Ureter (tissue), 1 donor: ENCODE results near the gene KSR1. TPM values are rescaled to one million over a fixed set of nuclear protein-coding genes. Genes with fewer than 3 reads are reported as not detected.

Experiments
- DNase-seq: peaks from one replicate; pipeline ENCODE4 v3.0.0-alpha.2; 2020; ENCODE audit warnings: low spot score
- total RNA-seq: library from RNA; stranded (reverse); gene quantifications from one replicate; pipeline ENCODE4 v1.2.4, GENCODE V29; 2023
- donor health status: DM: yes; HTN: yes; CAD: no.

KSR1 gene
- total RNA-seq, 1 donor from 2014 or later: 61.9 TPM

GRCh38 chr17:27473748-27474609, 17.7 kb downstream of the KSR1 start:
- DNase-seq: no peak

- no peak for DNase-seq
These were observed 18.9 kb downstream of the KSR1 start for GRCh38 chr17:27475070-27475673.

- no peak for DNase-seq
These were observed 20.0 kb downstream of the KSR1 start for GRCh38 chr17:27475981-27476895.

- no peak for DNase-seq
These were observed 21.0 kb downstream of the KSR1 start for GRCh38 chr17:27477050-27477888.

- DNase-seq: no peak
These were observed 21.9 kb downstream of the KSR1 start for GRCh38 chr17:27477971-27478684.

GRCh38 chr17:27478901-27479538, 22.8 kb downstream of the KSR1 start:
- no peak for DNase-seq

- DNase-seq: no peak
These were observed 23.6 kb downstream of the KSR1 start for GRCh38 chr17:27479838-27480237.

- no peak for DNase-seq
These were observed 24.5 kb downstream of the KSR1 start for GRCh38 chr17:27480699-27481098.

GRCh38 chr17:27481327-27481726, 25.1 kb downstream of the KSR1 start:
- no peak for DNase-seq

- no peak for DNase-seq
These were observed 28.9 kb downstream of the KSR1 start for GRCh38 chr17:27485125-27485524.

- no peak for DNase-seq
These were observed 29.7 kb downstream of the KSR1 start for GRCh38 chr17:27485716-27486495.

- no peak for DNase-seq
These were observed 30.5 kb downstream of the KSR1 start for GRCh38 chr17:27486741-27487140.

- no peak for DNase-seq
These were observed 32.0 kb downstream of the KSR1 start for GRCh38 chr17:27488231-27488630.

- DNase-seq: peak; percentile 73
These were observed 32.9 kb downstream of the KSR1 start for GRCh38 chr17:27489045-27489715.

GRCh38 chr17:27490391-27490790, 34.1 kb downstream of the KSR1 start:
- no peak for DNase-seq

- DNase-seq: no peak
These were observed 35.5 kb downstream of the KSR1 start for GRCh38 chr17:27491713-27492190.

- no peak for DNase-seq
These were observed 36.2 kb downstream of the KSR1 start for GRCh38 chr17:27492470-27492869.

GRCh38 chr17:27493088-27493487, 36.8 kb downstream of the KSR1 start:
- no peak for DNase-seq
